ENCODE data around the gene PSD.

PSD gene

DNA sequence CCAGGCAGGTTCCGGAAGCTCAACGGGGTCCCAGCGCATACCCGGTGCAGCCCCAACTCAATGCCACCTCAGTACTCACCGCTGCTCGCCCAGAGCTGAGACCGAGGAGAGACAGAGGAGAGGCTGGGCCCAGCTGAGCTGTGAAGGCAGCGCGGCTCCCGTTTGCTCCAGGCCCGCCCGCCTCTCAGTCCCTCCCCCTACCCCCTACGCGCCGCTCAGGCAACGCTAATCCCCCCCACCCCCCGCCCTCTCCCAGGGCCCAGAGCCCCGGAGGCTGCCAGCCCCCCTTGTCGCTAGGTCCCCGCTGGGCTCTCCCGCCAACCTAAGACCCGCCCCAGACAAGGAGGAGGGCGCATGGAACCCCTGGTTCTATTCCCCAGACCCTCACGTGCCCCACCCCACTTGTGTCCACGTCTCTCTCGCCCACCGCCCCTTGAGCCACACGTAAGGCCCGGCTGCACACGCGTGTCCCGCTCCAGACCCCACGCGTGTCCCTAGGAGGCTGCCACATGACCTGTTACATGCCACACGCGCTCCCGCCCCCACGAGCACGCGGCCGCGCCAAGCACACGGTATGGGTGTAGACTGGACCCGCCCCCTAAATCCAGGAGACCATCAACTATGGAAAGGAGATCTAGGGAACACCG, at the start of gene PSD:
TSS of gene PSD (minus strand) at position 164 of the 647 bp plus-strand sequence. CDS start 1,747 bp downstream, outside the sequence.
- TF ChIP-seq ZBTB17 (tag by site-specific recombination; IDR thresholded peaks at IDR 0.05): no peak
- TF ChIP-seq SCRT2 (tag by site-specific recombination; IDR thresholded peaks at IDR 0.05): peak; percentile 41; the same call in 1 of the 2 replicates
- no peak for TF ChIP-seq ZBTB21 (tag by site-specific recombination; IDR thresholded peaks at IDR 0.05)
- peak within 1 kb of the TSS; percentile 80 for H3K4me3 ChIP-seq (ENCODE audit: low read depth, low read length)
- CTCF ChIA-PET: interaction anchor here (0.6 kb wide), 1 partner anchor 167 kb away, joined by 4 read pairs; no protein-coding TSS in a partner anchor
- no peaks in the 10 kb centered on the region for H3K9me3 ChIP-seq (ENCODE audit: control insufficient read depth, insufficient read depth, low read depth, low read length)
- H3K27ac ChIP-seq (ENCODE audit: extremely low read depth, low read depth, low read length): no peak within 1 kb of the TSS
- H3K36me3 ChIP-seq (ENCODE audit: control insufficient read depth in 2 of 2, insufficient read depth in 1 of 2, low read length in 2 of 2): peaks cover 0 to 15% of the 10 kb centered on the region in 2 experiments; a peak in 1 of 3 replicates
- H3K4me1 ChIP-seq (ENCODE audit: control insufficient read depth, insufficient read depth, low read length): peaks cover 9% of the 10 kb centered on the region
- POLR2A ChIA-PET: interaction anchor here (0.6 kb wide), 1 partner anchor 325 kb away, joined by 3 read pairs; the partner anchor contains the start of gene WBP1L

DNA sequence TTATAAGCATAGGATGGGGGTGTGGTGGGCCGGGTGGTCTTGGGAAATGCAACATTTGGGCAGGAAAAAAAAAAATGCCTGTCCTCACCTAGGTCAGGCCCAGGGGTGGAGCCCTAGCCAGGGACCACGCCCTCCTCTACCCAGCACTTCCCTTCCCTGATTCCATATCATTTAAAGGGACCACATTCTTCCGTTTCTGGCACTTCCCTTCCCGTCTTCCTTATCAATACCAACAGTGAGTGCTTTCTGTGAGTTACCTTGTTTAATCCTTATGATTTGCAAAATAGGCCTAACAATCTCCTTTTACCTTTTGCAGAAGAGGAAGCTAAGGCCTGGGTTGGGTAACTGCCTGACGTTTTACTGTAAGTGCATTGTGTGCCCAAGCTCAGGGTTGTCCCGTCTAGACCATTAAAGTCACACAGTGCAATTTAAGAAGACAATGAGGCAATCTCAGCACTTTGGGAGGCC, 49.4 kb upstream of the PSD start:
- POLR2A ChIA-PET: interaction anchor here (0.7 kb wide), 1 partner anchor 12 kb away, joined by 3 read pairs; no protein-coding TSS in a partner anchor
- CTCF ChIA-PET: interaction anchor here (0.5 to 3.2 kb wide), 4 partner anchors 11 to 298 kb away, joined by 3 to 8 read pairs (median 3); no protein-coding TSS in a partner anchor
- H3K4me3 ChIP-seq (ENCODE audit: low read depth, low read length): no peak overlapping the region

GRCh38 chr10:102467318-102467717, 48.7 kb upstream of the PSD start:
- TF ChIP-seq ZNF514 (tag by site-specific recombination; IDR thresholded peaks at IDR 0.05) (no peak), ZBTB48 (tag by site-specific recombination; IDR thresholded peaks at IDR 0.05) (no peak), PRDM4 (tag by site-specific recombination; IDR thresholded peaks at IDR 0.05) (no peak), ZNF664 (tag by site-specific recombination; IDR thresholded peaks at IDR 0.05) (no peak)
- ChIA-PET POLR2A (no interaction called here), CTCF (interaction anchor here (1.5 to 3.2 kb wide), 2 partner anchors 11 to 116 kb away, joined by 3 to 8 read pairs; no protein-coding TSS in a partner anchor)
- H3K36me3 ChIP-seq (ENCODE audit: control insufficient read depth in 2 of 2, insufficient read depth in 1 of 2, low read length in 2 of 2): peaks cover 0 to 16% of the 10 kb centered on the region in 2 experiments; a peak in 1 of 3 replicates
- no peaks in the 10 kb centered on the region for H3K9me3 ChIP-seq (ENCODE audit: control insufficient read depth, insufficient read depth, low read depth, low read length)
- H3K27ac ChIP-seq (ENCODE audit: extremely low read depth, low read depth, low read length): no peak overlapping the region
- H3K4me3 ChIP-seq (ENCODE audit: low read depth, low read length): no peak overlapping the region
- H3K4me1 ChIP-seq (ENCODE audit: control insufficient read depth, insufficient read depth, low read length): no peaks in the 10 kb centered on the region

More for the DNA sequence above, 49.4 kb upstream of the PSD start:
- Histone ChIP-seq H3K9me3 (ENCODE audit: control insufficient read depth, insufficient read depth, low read depth, low read length) (no peaks in the 10 kb centered on the region), H3K27ac (ENCODE audit: extremely low read depth, low read depth, low read length) (no peak overlapping the region), H3K36me3 (ENCODE audit: control insufficient read depth in 2 of 2, insufficient read depth in 1 of 2, low read length in 2 of 2) (peaks cover 0 to 16% of the 10 kb centered on the region in 2 experiments; a peak in 1 of 3 replicates), H3K4me1 (ENCODE audit: control insufficient read depth, insufficient read depth, low read length) (no peaks in the 10 kb centered on the region)
- no peak for TF ChIP-seq ZNF792 (tag by site-specific recombination; IDR thresholded peaks at IDR 0.05)
- TF ChIP-seq ZNF561 (tag by site-specific recombination; IDR thresholded peaks at IDR 0.05; ENCODE audit: borderline replicate concordance): no peak
- TF ChIP-seq KLF1 (tag by site-specific recombination; IDR thresholded peaks at IDR 0.05): peak; percentile 67
- TF ChIP-seq ZNF280D (tag by site-specific recombination; IDR thresholded peaks at IDR 0.05): no peak
- no peak for TF ChIP-seq OVOL3 (tag by site-specific recombination; IDR thresholded peaks at IDR 0.05)
- TF ChIP-seq ZNF341 (tag by site-specific recombination; IDR thresholded peaks at IDR 0.05; ENCODE audit: low read depth): no peak
- no peak for TF ChIP-seq ZSCAN16 (tag by site-specific recombination; IDR thresholded peaks at IDR 0.05)
- TF ChIP-seq ZFP37 (tag by site-specific recombination; IDR thresholded peaks at IDR 0.05): no peak
- no peak for TF ChIP-seq ZNF26 (tag by site-specific recombination; IDR thresholded peaks at IDR 0.05)
- peak; percentile 47; the same call in 1 of the 2 replicates for TF ChIP-seq ZNF600 (tag by site-specific recombination; IDR thresholded peaks at IDR 0.05)

Measured in HEK293 (cell line).